Measurements from ENCODE around the gene POLH. TPM values are rescaled to one million over a fixed set of nuclear protein-coding genes. Genes with fewer than 3 reads are reported as not detected.

Gene POLH
- total RNA-seq, 2 donors from 2014 or later, result 12.3 to 23.8 TPM

DNA sequence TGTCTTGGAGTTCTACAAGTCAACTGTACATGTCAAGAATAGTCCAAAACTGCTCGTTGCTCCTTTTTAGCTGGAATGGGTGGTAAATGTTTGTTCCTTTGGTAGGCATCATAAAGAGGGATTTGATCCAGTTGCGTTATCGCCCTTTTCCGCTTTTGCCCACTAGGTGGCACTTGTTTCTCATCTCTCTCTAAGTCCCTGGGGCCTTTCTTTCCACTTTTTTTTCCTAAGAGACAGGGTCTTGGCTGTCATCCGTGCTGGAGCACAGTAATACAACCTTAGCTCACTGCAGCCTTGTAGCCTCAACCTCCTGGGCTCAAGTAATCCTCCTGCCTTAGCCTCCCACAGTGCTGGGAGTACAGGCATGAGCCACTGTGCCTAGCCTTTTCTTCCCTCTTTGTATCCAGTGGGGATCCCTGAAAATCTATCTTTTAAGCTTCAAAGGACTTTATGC lies 32.4 kb downstream of the POLH start:
- intact Hi-C loops (cut with DNase I), result loop anchor here (2.0 to 10.0 kb wide), 2 partner anchors 56 to 470 kb away; no protein-coding TSS in a partner anchor
- Histone ChIP-seq H3K9ac (ENCODE audit: low read depth in 2 of 2, low read length in 2 of 2) (no peak overlapping the region), H3K27ac (no peak overlapping the region), H3K4me3 (no peak overlapping the region), H3K36me3 (peaks cover 4% of the 10 kb centered on the region), H3K27me3 (no peaks in the 10 kb centered on the region), H3K9me3 (no peaks in the 10 kb centered on the region), H3K4me1 (no peaks in the 10 kb centered on the region)
- TF ChIP-seq, protein P1, sequence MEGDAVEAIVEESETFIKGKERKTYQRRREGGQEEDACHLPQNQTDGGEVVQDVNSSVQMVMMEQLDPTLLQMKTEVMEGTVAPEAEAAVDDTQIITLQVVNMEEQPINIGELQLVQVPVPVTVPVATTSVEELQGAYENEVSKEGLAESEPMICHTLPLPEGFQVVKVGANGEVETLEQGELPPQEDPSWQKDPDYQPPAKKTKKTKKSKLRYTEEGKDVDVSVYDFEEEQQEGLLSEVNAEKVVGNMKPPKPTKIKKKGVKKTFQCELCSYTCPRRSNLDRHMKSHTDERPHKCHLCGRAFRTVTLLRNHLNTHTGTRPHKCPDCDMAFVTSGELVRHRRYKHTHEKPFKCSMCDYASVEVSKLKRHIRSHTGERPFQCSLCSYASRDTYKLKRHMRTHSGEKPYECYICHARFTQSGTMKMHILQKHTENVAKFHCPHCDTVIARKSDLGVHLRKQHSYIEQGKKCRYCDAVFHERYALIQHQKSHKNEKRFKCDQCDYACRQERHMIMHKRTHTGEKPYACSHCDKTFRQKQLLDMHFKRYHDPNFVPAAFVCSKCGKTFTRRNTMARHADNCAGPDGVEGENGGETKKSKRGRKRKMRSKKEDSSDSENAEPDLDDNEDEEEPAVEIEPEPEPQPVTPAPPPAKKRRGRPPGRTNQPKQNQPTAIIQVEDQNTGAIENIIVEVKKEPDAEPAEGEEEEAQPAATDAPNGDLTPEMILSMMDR (IDR thresholded peaks at IDR 0.05), result peak; percentile 82
- peak; percentile 73 for DNase-seq

DNA sequence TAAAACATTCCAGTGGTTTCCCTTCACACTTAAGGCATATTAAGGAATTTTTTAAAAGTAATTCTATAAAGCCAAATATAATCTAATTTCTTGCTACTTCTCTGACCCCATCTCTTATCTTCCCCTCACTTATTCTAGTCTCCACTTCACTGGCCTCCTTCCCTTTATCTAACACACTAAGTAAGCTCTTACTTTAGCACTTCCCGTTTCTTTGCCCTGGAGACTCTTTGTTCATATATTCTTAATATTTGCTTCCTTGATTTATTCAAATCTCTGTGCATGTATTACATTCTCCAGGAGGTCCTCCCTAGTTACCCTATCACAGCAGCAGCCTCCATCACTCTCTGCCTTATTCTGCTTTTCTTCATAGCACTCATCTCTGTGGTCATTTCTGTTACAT lies 32.8 kb downstream of the POLH start:
- no peak for DNase-seq
- intact Hi-C loops (cut with DNase I), result loop anchor here (2.0 to 10.0 kb wide), 2 partner anchors 56 to 470 kb away; no protein-coding TSS in a partner anchor
- Histone ChIP-seq H3K27me3 (no peaks in the 10 kb centered on the region), H3K9me3 (no peaks in the 10 kb centered on the region), H3K9ac (ENCODE audit: low read depth in 2 of 2, low read length in 2 of 2) (no peak overlapping the region), H3K36me3 (peaks cover 4% of the 10 kb centered on the region), H3K4me3 (no peak overlapping the region), H3K4me1 (no peaks in the 10 kb centered on the region), H3K27ac (no peak overlapping the region)
- TF ChIP-seq, protein P1 (IDR thresholded peaks at IDR 0.05), result no peak

DNA sequence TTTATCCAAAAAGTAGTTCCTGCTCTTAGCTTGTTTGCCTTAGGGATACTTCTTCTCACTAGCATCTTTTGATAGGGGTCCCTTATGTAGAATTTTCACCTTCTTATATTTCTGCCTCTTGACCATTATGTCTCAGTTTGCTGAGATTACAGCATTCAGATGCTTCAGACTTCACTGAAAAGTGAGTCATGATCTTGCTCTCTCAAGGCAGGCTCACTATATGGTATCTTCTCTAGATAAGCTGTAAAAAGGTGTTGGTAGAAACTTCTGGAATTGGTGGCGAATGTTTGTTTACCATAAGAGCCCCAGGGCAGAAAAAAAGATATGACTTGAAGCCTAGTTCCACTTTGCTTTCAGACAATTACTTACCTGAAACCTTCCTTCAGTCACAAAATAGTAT lies 33.4 kb downstream of the POLH start:
- H3K4me3 ChIP-seq, result no peak overlapping the region
- no peaks in the 10 kb centered on the region for H3K27me3 ChIP-seq
- TF ChIP-seq, protein P1 (IDR thresholded peaks at IDR 0.05), result no peak
- no peak overlapping the region for H3K27ac ChIP-seq
- no peaks in the 10 kb centered on the region for H3K9me3 ChIP-seq
- no peak overlapping the region for H3K9ac ChIP-seq (ENCODE audit: low read depth in 2 of 2, low read length in 2 of 2)
- intact Hi-C loops (cut with DNase I), result loop anchor here (2.0 to 10.0 kb wide), 2 partner anchors 55 to 469 kb away; no protein-coding TSS in a partner anchor
- DNase-seq, result no peak
- H3K4me1 ChIP-seq, result no peaks in the 10 kb centered on the region
- H3K36me3 ChIP-seq, result peaks cover 4% of the 10 kb centered on the region

DNA sequence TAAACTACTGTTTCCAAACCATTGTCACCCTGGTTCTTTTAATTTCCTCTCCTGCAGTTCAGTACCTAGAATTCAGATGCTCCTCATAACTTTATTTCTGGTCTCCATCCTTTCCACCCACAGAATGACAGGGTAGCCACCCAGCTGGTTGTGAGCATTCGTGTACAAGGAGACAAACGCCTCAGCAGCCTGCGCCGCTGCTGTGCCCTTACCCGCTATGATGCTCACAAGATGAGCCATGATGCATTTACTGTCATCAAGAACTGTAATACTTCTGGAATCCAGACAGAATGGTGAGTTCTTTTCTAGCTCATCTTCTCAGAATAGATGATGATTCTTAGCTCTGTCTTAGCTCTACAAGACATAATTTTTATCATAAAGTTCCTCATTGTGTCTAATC lies 34.4 kb downstream of the POLH start:
- intact Hi-C loops (cut with DNase I), result no loop called here
- Histone ChIP-seq H3K9ac (ENCODE audit: low read depth in 2 of 2, low read length in 2 of 2) (no peak overlapping the region), H3K4me3 (no peak overlapping the region), H3K27me3 (no peaks in the 10 kb centered on the region), H3K9me3 (no peaks in the 10 kb centered on the region), H3K4me1 (no peaks in the 10 kb centered on the region), H3K27ac (no peak overlapping the region), H3K36me3 (peaks cover 3% of the 10 kb centered on the region)
- TF ChIP-seq, protein P1 (IDR thresholded peaks at IDR 0.05), result no peak
- DNase-seq, result no peak

- TF ChIP-seq, protein P1 (IDR thresholded peaks at IDR 0.05), result no peak
Observed at GRCh38 chr6:43613721-43614395, 37.9 kb downstream of the POLH start.

More at GRCh38 chr6:43613721-43614395, 37.9 kb downstream of the POLH start:
- Histone ChIP-seq H3K9ac (ENCODE audit: low read depth in 2 of 2, low read length in 2 of 2) (no peak overlapping the region), H3K27me3 (no peaks in the 10 kb centered on the region), H3K4me1 (no peaks in the 10 kb centered on the region), H3K9me3 (no peaks in the 10 kb centered on the region), H3K4me3 (no peak overlapping the region), H3K27ac (no peak overlapping the region), H3K36me3 (no peaks in the 10 kb centered on the region)
- intact Hi-C loops (cut with DNase I), result no loop called here
- DNase-seq, result no peak
